HUES6 (cell line): ENCODE results near the gene MAP4K3.

Experiments used
- H3K27ac ChIP-seq: 2 replicates; pipeline ENCODE4 v1.7.0; 2013; ENCODE audit warnings: low read depth, mild to moderate bottlenecking, low read length, inconsistent platforms
- H3K27me3 ChIP-seq: 2 replicates; pipeline ENCODE4 v1.6.1; 2013; ENCODE audit warnings: low read length; ENCODE audit not compliant: control insufficient read depth, insufficient read depth
- H3K36me3 ChIP-seq: 2 replicates; pipeline ENCODE4 v1.6.1; 2013; ENCODE audit warnings: low read length; ENCODE audit not compliant: control insufficient read depth, insufficient read depth
- H3K4me1 ChIP-seq: 2 replicates; pipeline ENCODE4 v1.6.1; 2013; ENCODE audit warnings: low read length; ENCODE audit not compliant: control insufficient read depth, insufficient read depth
- H3K4me3 ChIP-seq: 2 replicates; pipeline ENCODE4 v1.5.1; 2013; ENCODE audit warnings: low read depth, low read length
- H3K9ac ChIP-seq: one replicate; pipeline ENCODE4 v1.6.1; 2013; ENCODE audit warnings: mild to moderate bottlenecking, low read length
- H3K9me3 ChIP-seq: 2 replicates; pipeline ENCODE4 v1.6.1; 2013; ENCODE audit warnings: low read depth, low read length; ENCODE audit not compliant: control insufficient read depth, insufficient read depth

The MAP4K3 gene

GRCh38 chr2:39443009-39443408 is 5.9 kb upstream of the MAP4K3 start:
- no peak overlapping the region for H3K9ac ChIP-seq
- no peaks in the 10 kb centered on the region for H3K36me3 ChIP-seq
- no peak overlapping the region for H3K4me3 ChIP-seq
- H3K9me3 ChIP-seq, result peaks cover 3% of the 10 kb centered on the region; the same call in 1 of the 2 replicates
- H3K4me1 ChIP-seq, result peaks cover 18% of the 10 kb centered on the region
- H3K27ac ChIP-seq, result no peak overlapping the region
- no peaks in the 10 kb centered on the region for H3K27me3 ChIP-seq

- H3K4me1 ChIP-seq, result peaks cover 46% of the 10 kb centered on the region
- H3K36me3 ChIP-seq, result no peaks in the 10 kb centered on the region
- H3K9me3 ChIP-seq, result peaks cover under 1% of the 10 kb centered on the region; the same call in 1 of the 2 replicates
- H3K27ac ChIP-seq, result peak overlapping the region; percentile 72
- H3K9ac ChIP-seq, result peak overlapping the region; percentile 73
- H3K4me3 ChIP-seq, result peak overlapping the region; percentile 90
- H3K27me3 ChIP-seq, result no peaks in the 10 kb centered on the region
Measured at GRCh38 chr2:39437522-39438296, 624 bp upstream of the MAP4K3 start.

- Histone ChIP-seq H3K9me3 (no peaks in the 10 kb centered on the region), H3K27ac (peak overlapping the region; percentile 72; the same call in 1 of the 2 replicates), H3K9ac (peak overlapping the region; percentile 91), H3K27me3 (no peaks in the 10 kb centered on the region), H3K36me3 (no peaks in the 10 kb centered on the region), H3K4me3 (peak overlapping the region; percentile 90), H3K4me1 (peaks cover 63% of the 10 kb centered on the region)
Measured at GRCh38 chr2:39435741-39436591, 1.1 kb downstream of the MAP4K3 start.

- H3K27me3 ChIP-seq, result no peaks in the 10 kb centered on the region
- H3K9me3 ChIP-seq, result no peaks in the 10 kb centered on the region
- no peak overlapping the region for H3K27ac ChIP-seq
- no peaks in the 10 kb centered on the region for H3K36me3 ChIP-seq
- H3K4me1 ChIP-seq, result peaks cover 66% of the 10 kb centered on the region
- H3K4me3 ChIP-seq, result peak overlapping the region; percentile 90
- H3K9ac ChIP-seq, result peak overlapping the region; percentile 18
Measured at GRCh38 chr2:39435234-39435633, 1.9 kb downstream of the MAP4K3 start.

- Histone ChIP-seq H3K4me1 (peaks cover 59% of the 10 kb centered on the region), H3K27me3 (no peaks in the 10 kb centered on the region), H3K27ac (no peak overlapping the region), H3K9me3 (no peaks in the 10 kb centered on the region), H3K4me3 (peak overlapping the region; percentile 90), H3K9ac (no peak overlapping the region), H3K36me3 (no peaks in the 10 kb centered on the region)
Measured at GRCh38 chr2:39434233-39434897, 2.7 kb downstream of the MAP4K3 start.

- Histone ChIP-seq H3K4me3 (no peak overlapping the region), H3K4me1 (peaks cover 52% of the 10 kb centered on the region), H3K9me3 (no peaks in the 10 kb centered on the region), H3K27ac (no peak overlapping the region), H3K27me3 (no peaks in the 10 kb centered on the region), H3K9ac (no peak overlapping the region), H3K36me3 (no peaks in the 10 kb centered on the region)
Measured at GRCh38 chr2:39433586-39434195, 3.4 kb downstream of the MAP4K3 start.

- Histone ChIP-seq H3K9ac (no peak overlapping the region), H3K4me3 (no peak overlapping the region), H3K27ac (no peak overlapping the region), H3K27me3 (no peaks in the 10 kb centered on the region), H3K9me3 (no peaks in the 10 kb centered on the region), H3K36me3 (no peaks in the 10 kb centered on the region), H3K4me1 (peaks cover 48% of the 10 kb centered on the region)
Measured at GRCh38 chr2:39432701-39433100, 4.4 kb downstream of the MAP4K3 start.

- Histone ChIP-seq H3K4me1 (peaks cover 57% of the 10 kb centered on the region), H3K27ac (no peak overlapping the region), H3K27me3 (no peaks in the 10 kb centered on the region), H3K4me3 (no peak overlapping the region), H3K36me3 (no peaks in the 10 kb centered on the region), H3K9me3 (no peaks in the 10 kb centered on the region), H3K9ac (no peak overlapping the region)
Measured at GRCh38 chr2:39431592-39432316, 5.3 kb downstream of the MAP4K3 start.

GRCh38 chr2:39429746-39430145 is 7.3 kb downstream of the MAP4K3 start:
- Histone ChIP-seq H3K36me3 (no peaks in the 10 kb centered on the region), H3K4me1 (peaks cover 58% of the 10 kb centered on the region), H3K9me3 (no peaks in the 10 kb centered on the region), H3K4me3 (no peak overlapping the region), H3K9ac (no peak overlapping the region), H3K27ac (no peak overlapping the region), H3K27me3 (no peaks in the 10 kb centered on the region)

GRCh38 chr2:39424951-39425350 is 12.1 kb downstream of the MAP4K3 start:
- peaks cover 26% of the 10 kb centered on the region for H3K4me1 ChIP-seq
- H3K27ac ChIP-seq, result no peak overlapping the region
- no peaks in the 10 kb centered on the region for H3K27me3 ChIP-seq
- H3K9me3 ChIP-seq, result no peaks in the 10 kb centered on the region; the same call in 1 of the 2 replicates
- H3K36me3 ChIP-seq, result no peaks in the 10 kb centered on the region
- no peak overlapping the region for H3K9ac ChIP-seq
- no peak overlapping the region for H3K4me3 ChIP-seq
